ENCODE results near the gene C22orf31. TPM values are rescaled to one million over a fixed set of nuclear protein-coding genes. Genes with fewer than 3 reads are reported as not detected.
"Not testable (repeated sequence)": the region's sequence is repeated elsewhere in the genome, so short reads cannot be mapped to it uniquely, and the experiment has no call there.

Gene C22orf31
- total RNA-seq, 1 donor = not detected

DNA sequence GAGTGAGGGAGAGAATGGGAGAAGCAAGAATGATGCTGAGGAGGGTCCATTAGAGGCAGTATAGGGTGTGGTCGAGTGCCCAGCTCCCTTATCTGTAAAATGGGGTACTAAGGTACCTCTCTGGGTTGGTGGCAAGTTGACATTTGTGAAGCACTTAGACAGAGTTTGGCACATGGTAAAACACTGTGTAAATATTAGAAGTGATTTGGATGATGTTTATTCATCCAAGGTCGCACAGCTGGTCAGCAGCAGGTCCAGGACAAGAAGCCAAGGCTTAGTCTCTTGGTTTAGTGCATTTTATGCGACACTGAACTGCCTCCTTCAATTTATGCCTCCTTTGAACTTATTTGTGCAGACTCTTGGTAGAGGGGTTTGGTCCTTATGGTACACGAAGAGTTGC lies 30.6 kb upstream of the C22orf31 start:
- H3K4me3 ChIP-seq (ENCODE audit: low read depth, low read length) = no peak overlapping the region
- TF ChIP-seq, protein P1, sequence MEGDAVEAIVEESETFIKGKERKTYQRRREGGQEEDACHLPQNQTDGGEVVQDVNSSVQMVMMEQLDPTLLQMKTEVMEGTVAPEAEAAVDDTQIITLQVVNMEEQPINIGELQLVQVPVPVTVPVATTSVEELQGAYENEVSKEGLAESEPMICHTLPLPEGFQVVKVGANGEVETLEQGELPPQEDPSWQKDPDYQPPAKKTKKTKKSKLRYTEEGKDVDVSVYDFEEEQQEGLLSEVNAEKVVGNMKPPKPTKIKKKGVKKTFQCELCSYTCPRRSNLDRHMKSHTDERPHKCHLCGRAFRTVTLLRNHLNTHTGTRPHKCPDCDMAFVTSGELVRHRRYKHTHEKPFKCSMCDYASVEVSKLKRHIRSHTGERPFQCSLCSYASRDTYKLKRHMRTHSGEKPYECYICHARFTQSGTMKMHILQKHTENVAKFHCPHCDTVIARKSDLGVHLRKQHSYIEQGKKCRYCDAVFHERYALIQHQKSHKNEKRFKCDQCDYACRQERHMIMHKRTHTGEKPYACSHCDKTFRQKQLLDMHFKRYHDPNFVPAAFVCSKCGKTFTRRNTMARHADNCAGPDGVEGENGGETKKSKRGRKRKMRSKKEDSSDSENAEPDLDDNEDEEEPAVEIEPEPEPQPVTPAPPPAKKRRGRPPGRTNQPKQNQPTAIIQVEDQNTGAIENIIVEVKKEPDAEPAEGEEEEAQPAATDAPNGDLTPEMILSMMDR (IDR thresholded peaks at IDR 0.05; ENCODE audit: insufficient read depth, low read length) = no peak
- no peak for DNase-seq (ENCODE audit: low read depth)

GRCh38 chr22:29090039-29090438 lies 28.4 kb upstream of the C22orf31 start:
- no peak for DNase-seq (ENCODE audit: low read depth)
- TF ChIP-seq, protein P1 (IDR thresholded peaks at IDR 0.05; ENCODE audit: insufficient read depth, low read length) = no peak
- H3K4me3 ChIP-seq (ENCODE audit: low read depth, low read length) = no peak overlapping the region

GRCh38 chr22:29089507-29089906 lies 27.9 kb upstream of the C22orf31 start:
- no peak overlapping the region for H3K4me3 ChIP-seq (ENCODE audit: low read depth, low read length)
- DNase-seq (ENCODE audit: low read depth) = no peak
- TF ChIP-seq, protein P1 (IDR thresholded peaks at IDR 0.05; ENCODE audit: insufficient read depth, low read length) = no peak

DNA sequence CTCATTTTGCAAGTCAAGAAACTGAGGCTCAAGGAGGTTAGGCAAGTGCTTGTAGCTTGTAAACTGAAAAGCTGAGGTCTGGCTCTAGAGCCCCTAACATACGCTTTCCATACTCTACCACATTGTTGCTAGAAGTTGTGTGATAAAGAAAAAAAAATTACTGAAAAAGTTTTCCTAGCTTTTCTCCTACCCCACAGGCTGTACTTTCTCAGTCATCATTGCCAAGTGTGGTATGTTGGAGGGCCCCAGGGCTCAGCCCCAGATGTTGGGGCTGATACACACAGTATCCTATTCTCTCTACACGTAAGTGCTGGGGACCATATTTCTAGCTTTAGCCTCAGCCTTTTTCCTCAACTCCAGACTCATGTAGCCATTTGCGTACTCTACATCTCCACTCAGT lies 27.2 kb upstream of the C22orf31 start:
- TF ChIP-seq, protein P1 (IDR thresholded peaks at IDR 0.05; ENCODE audit: insufficient read depth, low read length) = no peak
- no peak for DNase-seq (ENCODE audit: low read depth)
- no peak overlapping the region for H3K4me3 ChIP-seq (ENCODE audit: low read depth, low read length)

DNA sequence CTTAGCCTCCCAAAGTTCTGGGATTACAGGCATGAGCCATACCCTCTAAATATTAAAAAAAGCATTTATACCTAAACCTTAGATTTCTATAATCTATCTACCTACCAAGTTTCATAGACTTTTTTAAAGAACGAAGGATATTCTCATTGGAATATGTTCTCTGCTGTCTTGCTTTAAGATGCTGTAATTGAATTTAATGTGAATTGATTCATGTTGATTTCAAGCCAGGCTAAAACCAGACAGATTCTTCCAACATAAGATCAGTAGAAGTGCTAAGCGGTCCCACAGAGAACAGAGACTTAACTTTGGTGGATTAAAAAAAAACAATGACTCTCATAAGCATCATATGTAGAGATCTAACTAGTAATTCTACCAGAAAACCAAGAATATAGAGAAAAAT lies 25.4 kb upstream of the C22orf31 start:
- TF ChIP-seq, protein P1 (IDR thresholded peaks at IDR 0.05; ENCODE audit: insufficient read depth, low read length) = no peak
- DNase-seq (ENCODE audit: low read depth) = no peak
- H3K4me3 ChIP-seq (ENCODE audit: low read depth, low read length) = no peak overlapping the region

GRCh38 chr22:29083933-29084591 lies 22.4 kb upstream of the C22orf31 start:
- DNase-seq (ENCODE audit: low read depth) = peak; percentile 29

GRCh38 chr22:29083576-29083932 lies 21.9 kb upstream of the C22orf31 start:
- DNase-seq (ENCODE audit: low read depth); H3K4me3 ChIP-seq (ENCODE audit: low read depth, low read length): not testable (repeated sequence)

More at GRCh38 chr22:29083933-29084591, 22.4 kb upstream of the C22orf31 start:
- no peak overlapping the region for H3K4me3 ChIP-seq (ENCODE audit: low read depth, low read length)
- TF ChIP-seq, protein P1 (IDR thresholded peaks at IDR 0.05; ENCODE audit: insufficient read depth, low read length) = no peak

All from fibroblast of the aortic adventitia (primary cell).